H1 (cell line): ENCODE measurements around the gene LRRK1. TPM values are rescaled to one million over a fixed set of nuclear protein-coding genes. Genes with fewer than 3 reads are reported as not detected.

Source experiments
- CTCF ChIA-PET: fragments of 300-600 bp; sonication (Branson Sonifier 250); formaldehyde crosslinking; loops from one replicate; lab custom pipeline; 2021; ENCODE audit not compliant: partially characterized antibody; lab: Charles Lee
- POLR2A ChIA-PET: fragments of 300-600 bp; sonication (Branson Sonifier 250); formaldehyde crosslinking; loops from one replicate; lab custom pipeline; 2021; ENCODE audit warnings: inconsistent platforms; ENCODE audit not compliant: partially characterized antibody; lab: Charles Lee
- DNase-seq, 2 experiments: peaks; one replicate each; pipeline versions ENCODE4 v3.0.0 to v3.0.0-alpha.2; 2010 to 2022; ENCODE audit warnings: low spot score in 2 of 2, low read depth in 1 of 2, mixed read lengths in 1 of 2
- FAIRE-seq: peaks from 2 replicates; lab custom pipeline; 2011; peaks lifted over from hg19 to GRCh38; lab: Jason Lieb, UNC
- H2AFZ ChIP-seq: 2 replicates; pipeline ENCODE4 v1.8.1; 2012; ENCODE audit warnings: low read length, inconsistent platforms
- H2AK5ac ChIP-seq: 2 replicates; pipeline ENCODE4 v1.6.1; 2013; ENCODE audit warnings: low read depth, low read length
- H2BK120ac ChIP-seq: replicated peaks from 2 replicates; pipeline ENCODE3; 2013; ENCODE audit warnings: low read depth, low read length, inconsistent platforms
- H2BK12ac ChIP-seq: 2 replicates; pipeline ENCODE4 v1.6.1; 2013; ENCODE audit warnings: low read depth, low read length
- H2BK15ac ChIP-seq: 2 replicates; pipeline ENCODE4 v1.6.1; 2013; ENCODE audit warnings: low read length
- H2BK20ac ChIP-seq: 2 replicates; pipeline ENCODE4 v1.6.1; 2013; ENCODE audit warnings: low read length
- H2BK5ac ChIP-seq: 2 replicates; pipeline ENCODE4 v1.6.1; 2013; ENCODE audit warnings: low read depth, low read length
- H3K14ac ChIP-seq: 2 replicates; pipeline ENCODE4 v1.6.1; 2013; ENCODE audit warnings: inconsistent platforms; ENCODE audit not compliant: insufficient read length
- H3K18ac ChIP-seq: 2 replicates; pipeline ENCODE4 v1.6.1; 2013; ENCODE audit warnings: low read length; ENCODE audit errors: extremely low read depth
- H3K23ac ChIP-seq: 2 replicates; pipeline ENCODE4 v1.6.1; 2013; ENCODE audit warnings: inconsistent platforms; ENCODE audit not compliant: insufficient read length
- H3K23me2 ChIP-seq: 2 replicates; pipeline ENCODE4 v1.6.1; 2013; ENCODE audit warnings: low read depth, low read length
- H3K27ac ChIP-seq: 2 replicates; pipeline ENCODE4 v1.6.1; 2011; ENCODE audit warnings: low read depth, low read length, inconsistent platforms
- H3K27me3 ChIP-seq, 4 experiments: replicated peaks in 1 of 4; 1 replicate in 1 of 4; 2 replicates in 3 of 4; pipeline versions ENCODE4 v1.6.1 to v1.8.1; 2011 to 2013; ENCODE audit warnings: low read length in 3 of 4, mild to moderate bottlenecking in 3 of 4, inconsistent platforms in 2 of 4, mixed read lengths in 2 of 4, moderate library complexity in 1 of 4; ENCODE audit not compliant: control insufficient read depth in 3 of 4, insufficient read depth in 3 of 4; ENCODE audit errors: extremely low read depth in 1 of 4
- H3K36me3 ChIP-seq, 4 experiments: 2 replicates each; pipeline versions ENCODE4 v1.6.1 to v1.8.1; 2011 to 2013; ENCODE audit warnings: mild to moderate bottlenecking in 4 of 4, low read length in 3 of 4, moderate library complexity in 2 of 4, control low read depth in 1 of 4, inconsistent platforms in 1 of 4; ENCODE audit not compliant: insufficient read depth in 4 of 4, control insufficient read depth in 2 of 4
- H3K4ac ChIP-seq: replicated peaks from 2 replicates; pipeline ENCODE3; 2013; ENCODE audit warnings: low read length, low read depth, mixed read lengths, inconsistent platforms; ENCODE audit not compliant: insufficient read length
- H3K4me1 ChIP-seq, 4 experiments: replicated peaks in 1 of 4; 1 replicate in 1 of 4; 2 replicates in 3 of 4; pipeline versions ENCODE4 v1.6.1 to v1.8.1; 2011 to 2013; ENCODE audit warnings: low read length in 3 of 4, inconsistent platforms in 2 of 4, mixed read lengths in 1 of 4; ENCODE audit not compliant: insufficient read depth in 4 of 4, control insufficient read depth in 3 of 4
- H3K4me2 ChIP-seq, 2 experiments: 2 replicates each; pipeline versions ENCODE4 v1.6.1 to v1.8.1; 2011 to 2013; ENCODE audit warnings: low read depth in 2 of 2, low read length in 2 of 2, control low read depth in 1 of 2, inconsistent platforms in 1 of 2, mild to moderate bottlenecking in 1 of 2; ENCODE audit not compliant: insufficient read depth in 1 of 2
- H3K4me3 ChIP-seq, 4 experiments: fragments of 200-600, 300-600 bp in 1 of 4; sonication (generic), shearing (Covaris generic), sonication (Bioruptor Twin) in 1 of 4; 2 replicates each; pipeline versions ENCODE4 v1.5.1 to v1.8.1; 2011 to 2016; ENCODE audit warnings: low read length in 4 of 4, low read depth in 3 of 4, control low read depth in 2 of 4, inconsistent platforms in 2 of 4, mild to moderate bottlenecking in 2 of 4, mixed read lengths in 1 of 4, moderate library complexity in 1 of 4; ENCODE audit not compliant: insufficient read depth in 2 of 4; ENCODE audit errors: extremely low read depth in 1 of 4
- H3K56ac ChIP-seq: replicated peaks from 2 replicates; pipeline ENCODE3; 2013; ENCODE audit warnings: low read depth, mild to moderate bottlenecking, mixed read lengths, low read length, inconsistent platforms; ENCODE audit not compliant: insufficient read length
- H3K79me1 ChIP-seq: 2 replicates; pipeline ENCODE4 v1.6.1; 2013; ENCODE audit warnings: low read depth, low read length, control low read depth
- H3K79me2 ChIP-seq, 2 experiments: 2 replicates each; pipeline versions ENCODE4 v1.6.1 to v1.8.1; 2012 to 2013; ENCODE audit warnings: low read length in 2 of 2, mild to moderate bottlenecking in 2 of 2, inconsistent platforms in 1 of 2; ENCODE audit not compliant: insufficient read depth in 2 of 2, control insufficient read depth in 1 of 2
- H3K9ac ChIP-seq, 4 experiments: replicated peaks in 1 of 4; 1 replicate in 1 of 4; 2 replicates in 3 of 4; pipeline versions ENCODE4 v1.6.1 to v1.8.1; 2011 to 2013; ENCODE audit warnings: low read depth in 3 of 4, low read length in 3 of 4, control low read depth in 2 of 4, mild to moderate bottlenecking in 2 of 4, moderate library complexity in 2 of 4, inconsistent platforms in 1 of 4; ENCODE audit errors: extremely low read depth in 1 of 4
- H3K9me3 ChIP-seq, 2 experiments: 2 replicates each; pipeline versions ENCODE4 v1.6.1 to v1.8.1; 2012 to 2013; ENCODE audit warnings: mild to moderate bottlenecking in 2 of 2, moderate library complexity in 2 of 2, control low read depth in 1 of 2, inconsistent platforms in 1 of 2, low read depth in 1 of 2, low read length in 1 of 2, mixed read lengths in 1 of 2; ENCODE audit not compliant: insufficient read depth in 2 of 2
- H4K20me1 ChIP-seq, 2 experiments: replicated peaks in 1 of 2; 2 replicates each; pipeline versions ENCODE3 to v1.8.1; 2011 to 2013; ENCODE audit warnings: inconsistent platforms in 2 of 2, low read length in 2 of 2, mild to moderate bottlenecking in 1 of 2; ENCODE audit not compliant: insufficient read depth in 2 of 2, control insufficient read depth in 1 of 2
- H4K5ac ChIP-seq: 2 replicates; pipeline ENCODE4 v1.6.1; 2013; ENCODE audit warnings: low read length, low read depth, mixed read lengths, inconsistent platforms; ENCODE audit not compliant: insufficient read length
- H4K8ac ChIP-seq: 2 replicates; pipeline ENCODE4 v1.8.0; 2013; ENCODE audit warnings: mild to moderate bottlenecking, moderate library complexity, low read length, inconsistent platforms; ENCODE audit not compliant: insufficient read depth; ENCODE audit errors: extremely low read depth
- H4K91ac ChIP-seq: replicated peaks from 2 replicates; pipeline ENCODE3; 2013; ENCODE audit warnings: low read length, mixed read lengths, inconsistent platforms; ENCODE audit not compliant: insufficient read length
- SRF ChIP-seq: IDR thresholded peaks from 2 replicates; pipeline ENCODE4 v1.6.1; 2011; ENCODE audit warnings: mild to moderate bottlenecking, low read depth, low read length, moderate library complexity
- WGBS, 2 experiments: shearing (Covaris generic) in 1 of 2; methylation state at CpG; one replicate each; pipeline versions ENCODE4 v1.1.6 to v1.1.7; 2013 to 2015; ENCODE audit warnings: low lambda C conversion rate in 2 of 2, mixed read lengths in 2 of 2, inconsistent platforms in 1 of 2, low coverage in 1 of 2, missing lambda C conversion rate in 1 of 2; ENCODE audit not compliant: insufficient replicate concordance in 2 of 2, insufficient coverage in 1 of 2, insufficient read length in 1 of 2; ENCODE audit errors: extremely low coverage in 1 of 2, missing lambda C conversion rate in 1 of 2; 5-methylcytosine and 5-hydroxymethylcytosine counted together
- polyA plus RNA-seq, 7 experiments: library from polyadenylated mRNA; depleted of rRNA in 3 of 7; stranded (reverse) in 5 of 7; unstranded in 2 of 7; fragments of >200 nt in 5 of 7; fragments of 200-250 nt in 2 of 7; gene quantifications; 1 replicate in 5 of 7; 2 replicates in 1 of 7; 4 replicates in 1 of 7; pipeline versions ENCODE4 v1.2.1 to v1.2.3, GENCODE V29; 2011 to 2013; ENCODE audit warnings: missing spikeins in 2 of 7, mixed read lengths in 2 of 7
- total RNA-seq: library from RNA; stranded (reverse); fragmentation: NEBNext Ultra II Directional; extraction: Animal tissue kit (Norgen Biotek cat#: 25700); gene quantifications from 2 replicates; pipeline ENCODE4 v1.2.1, GENCODE V29; 2021

LRRK1 gene
- total and polyA plus RNA-seq, 2 of the 8 experiments (the other 6 are each of a cell fraction or from before 2014, with no cell fraction given): 1.2 to 3.6 TPM

GRCh38 chr15:100922192-100923040 lies 3.3 kb downstream of the LRRK1 start:
- no peak overlapping the region for H2BK20ac ChIP-seq
- no peak overlapping the region for H2BK12ac ChIP-seq
- H3K18ac ChIP-seq: no peak overlapping the region
- no peak overlapping the region for H3K9ac ChIP-seq
- no peaks in the 10 kb centered on the region for H3K36me3 ChIP-seq
- H2BK120ac ChIP-seq: no peak overlapping the region
- no peak overlapping the region for H3K27ac ChIP-seq
- H2AFZ ChIP-seq: no peak overlapping the region
- H4K8ac ChIP-seq: no peak overlapping the region
- no peak overlapping the region for H2BK5ac ChIP-seq
- H3K14ac ChIP-seq: no peak overlapping the region
- H4K20me1 ChIP-seq: no peaks in the 10 kb centered on the region
- no peak for TF ChIP-seq SRF
- FAIRE-seq (no peak), DNase-seq (no peak)
- no peaks in the 10 kb centered on the region for H3K79me2 ChIP-seq
- no peak overlapping the region for H3K4ac ChIP-seq
- H3K23me2 ChIP-seq: peaks cover 13% of the 10 kb centered on the region; the same call in 1 of the 2 replicates
- WGBS, 2 experiments: 86% methylated on average over 13 of the region's 13 CpGs; no CpG with 5 or more reads in 1 of the 2 experiments
- H3K4me1 ChIP-seq: peaks cover 0 to 6% (median 1%) of the 10 kb centered on the region in 4 experiments; a peak in 4 of 7 replicates
- H3K4me2 ChIP-seq: no peak overlapping the region
- no peak overlapping the region for H3K4me3 ChIP-seq
- H4K5ac ChIP-seq: no peak overlapping the region
- no peaks in the 10 kb centered on the region; a peak in 1 of 4 replicates for H3K9me3 ChIP-seq
- H2BK15ac ChIP-seq: no peak overlapping the region
- no peak overlapping the region for H3K56ac ChIP-seq
- no peak overlapping the region for H2AK5ac ChIP-seq
- no peak overlapping the region for H4K91ac ChIP-seq
- POLR2A ChIA-PET: no interaction called here
- CTCF ChIA-PET: interaction anchor here (0.8 to 12.2 kb wide), 4 partner anchors 11 to 121 kb away, joined by 3 to 405 read pairs (median 4); no protein-coding TSS in a partner anchor
- no peaks in the 10 kb centered on the region for H3K79me1 ChIP-seq
- H3K23ac ChIP-seq: no peak overlapping the region
- H3K27me3 ChIP-seq: peaks cover 32 to 55% (median 45%) of the 10 kb centered on the region in 4 experiments
